COR-L47 (cell line): Measurements from ENCODE around the gene GUCA2A.
A peak's percentile ranks its signal among the peaks of the same experiment; 100 is the strongest.
"Not testable (repeated sequence)": the region's sequence is repeated elsewhere in the genome, so short reads cannot be mapped to it uniquely, and the experiment has no call there.

Source experiments
- DNase-seq: peaks from one replicate; lab custom pipeline; 2025; lab: John Stamatoyannopoulos, UW

GUCA2A gene

GRCh38 chr1:42164551-42165420 is at the start of gene GUCA2A:
GUCA2A (minus strand) TSS chr1:42164745; CDS start chr1:42164712, 33 bp downstream.
- DNase-seq, result no peak

GRCh38 chr1:42211224-42211623 is 46.7 kb upstream of the GUCA2A start:
- no peak for DNase-seq

GRCh38 chr1:42210421-42211133 is 46.0 kb upstream of the GUCA2A start:
- DNase-seq, result no peak

- DNase-seq, result no peak
Observed at GRCh38 chr1:42209526-42210251, 45.1 kb upstream of the GUCA2A start.

- not testable (repeated sequence) for DNase-seq
Observed at GRCh38 chr1:42206930-42207329, 42.4 kb upstream of the GUCA2A start.

- no peak for DNase-seq
Observed at GRCh38 chr1:42206164-42206563, 41.6 kb upstream of the GUCA2A start.

GRCh38 chr1:42201986-42202385 is 37.4 kb upstream of the GUCA2A start:
- DNase-seq, result no peak

- no peak for DNase-seq
Observed at GRCh38 chr1:42198251-42198650, 33.7 kb upstream of the GUCA2A start.

- no peak for DNase-seq
Observed at GRCh38 chr1:42195841-42196240, 31.3 kb upstream of the GUCA2A start.

GRCh38 chr1:42192106-42192505 is 27.6 kb upstream of the GUCA2A start:
- no peak for DNase-seq

- DNase-seq, result no peak
Observed at GRCh38 chr1:42191319-42191718, 26.8 kb upstream of the GUCA2A start.

GRCh38 chr1:42189931-42190853 is 25.6 kb upstream of the GUCA2A start:
- no peak for DNase-seq

- DNase-seq, result no peak
Observed at GRCh38 chr1:42186152-42186551, 21.6 kb upstream of the GUCA2A start.

- no peak for DNase-seq
Observed at GRCh38 chr1:42184616-42185015, 20.1 kb upstream of the GUCA2A start.

GRCh38 chr1:42183957-42184268 is 19.4 kb upstream of the GUCA2A start:
- DNase-seq, result no peak

GRCh38 chr1:42183210-42183956 is 18.8 kb upstream of the GUCA2A start:
- no peak for DNase-seq

- DNase-seq, result no peak
Observed at GRCh38 chr1:42181687-42182086, 17.1 kb upstream of the GUCA2A start.

- DNase-seq, result no peak
Observed at GRCh38 chr1:42179900-42180329, 15.4 kb upstream of the GUCA2A start.

- no peak for DNase-seq
Observed at GRCh38 chr1:42179275-42179674, 14.7 kb upstream of the GUCA2A start.

- no peak for DNase-seq
Observed at GRCh38 chr1:42178249-42178648, 13.7 kb upstream of the GUCA2A start.

- DNase-seq, result peak; percentile 16
Observed at GRCh38 chr1:42177541-42177981, 13.0 kb upstream of the GUCA2A start.
